HG02885 (cell line): Measurements from ENCODE around the gene GLIS1.

Experiments used
- ATAC-seq: cut with Tn5 transposase; IDR thresholded peaks from one replicate; pipeline ENCODE4 v1.9.1; 2021; ENCODE audit warnings: mild to moderate bottlenecking; ENCODE audit not compliant: unreplicated experiment, poor library complexity

GLIS1 gene

DNA sequence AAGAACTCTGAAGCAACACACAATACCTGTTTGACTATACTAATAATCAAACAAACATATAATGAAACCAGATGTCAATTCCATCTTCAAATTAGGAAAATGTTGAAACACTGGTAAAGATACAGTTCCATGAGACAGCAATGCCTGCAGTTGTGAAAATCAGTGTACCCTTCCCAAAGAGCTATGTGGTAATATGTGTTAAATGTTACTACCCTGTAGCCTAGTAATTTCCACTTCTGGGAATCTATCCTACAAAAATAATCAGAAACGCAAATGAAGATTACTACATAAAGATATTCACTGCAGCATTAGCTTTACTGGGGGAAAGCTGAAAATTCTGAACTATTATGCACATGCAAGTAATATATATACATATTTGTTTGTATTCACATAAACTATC, 16.9 kb downstream of the GLIS1 start:
- no peak for ATAC-seq

DNA sequence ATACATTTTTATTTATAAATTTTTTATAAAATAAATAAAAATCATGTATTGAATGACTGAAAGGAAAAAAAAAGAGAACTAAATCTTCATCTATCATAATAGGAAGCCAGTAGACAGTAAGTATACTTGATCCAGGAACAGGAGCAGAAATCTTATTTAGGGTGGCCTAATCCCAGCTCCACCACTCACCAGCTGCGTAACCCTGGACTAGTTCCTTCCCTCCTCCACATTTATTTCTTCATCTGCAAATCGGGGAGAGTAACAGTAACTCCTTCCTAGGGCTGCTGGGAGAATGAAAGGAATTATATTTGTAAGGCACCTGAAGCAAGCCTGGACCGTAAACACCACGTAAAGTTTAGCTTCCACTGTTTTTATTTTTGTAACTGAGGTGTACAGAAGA, 17.9 kb downstream of the GLIS1 start:
- no peak for ATAC-seq

DNA sequence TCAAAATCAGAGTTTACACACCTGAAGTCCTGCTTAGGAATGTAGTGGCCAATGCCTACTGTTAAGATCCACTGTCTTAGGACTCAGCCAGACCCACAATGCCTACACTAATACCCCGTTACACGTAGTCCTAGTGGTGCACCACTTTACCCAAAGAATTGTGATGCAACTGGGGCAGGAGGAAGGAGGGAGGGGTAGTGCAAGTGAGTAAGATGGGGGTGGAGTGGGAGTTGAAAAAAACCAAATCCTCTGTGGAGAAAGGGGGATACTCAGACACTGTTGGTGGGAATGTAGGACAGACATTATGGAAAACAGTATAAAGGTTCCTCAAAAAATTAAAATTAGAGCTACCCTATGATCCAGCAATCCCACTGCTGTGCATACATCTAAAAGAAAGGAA, 19.5 kb downstream of the GLIS1 start:
- ATAC-seq, result no peak

DNA sequence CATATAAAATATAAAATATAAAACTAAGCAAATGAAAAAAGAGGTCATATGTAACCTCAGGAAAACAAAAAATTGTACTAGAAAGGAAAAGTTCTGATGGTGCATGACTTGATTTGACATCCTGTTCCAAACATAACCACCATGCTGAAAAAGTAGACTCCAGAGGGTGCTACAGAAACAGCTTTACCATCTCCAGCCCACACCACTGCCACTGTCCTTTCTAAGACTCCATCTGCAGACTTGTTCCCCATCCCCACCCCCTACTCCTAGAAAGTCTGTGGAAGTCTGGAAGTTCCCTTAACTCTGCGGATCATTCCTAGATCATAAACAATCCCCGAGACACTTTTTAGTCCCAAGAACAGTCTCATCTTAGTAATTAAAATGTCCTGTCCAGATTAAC, 20.5 kb downstream of the GLIS1 start:
- ATAC-seq, result no peak

DNA sequence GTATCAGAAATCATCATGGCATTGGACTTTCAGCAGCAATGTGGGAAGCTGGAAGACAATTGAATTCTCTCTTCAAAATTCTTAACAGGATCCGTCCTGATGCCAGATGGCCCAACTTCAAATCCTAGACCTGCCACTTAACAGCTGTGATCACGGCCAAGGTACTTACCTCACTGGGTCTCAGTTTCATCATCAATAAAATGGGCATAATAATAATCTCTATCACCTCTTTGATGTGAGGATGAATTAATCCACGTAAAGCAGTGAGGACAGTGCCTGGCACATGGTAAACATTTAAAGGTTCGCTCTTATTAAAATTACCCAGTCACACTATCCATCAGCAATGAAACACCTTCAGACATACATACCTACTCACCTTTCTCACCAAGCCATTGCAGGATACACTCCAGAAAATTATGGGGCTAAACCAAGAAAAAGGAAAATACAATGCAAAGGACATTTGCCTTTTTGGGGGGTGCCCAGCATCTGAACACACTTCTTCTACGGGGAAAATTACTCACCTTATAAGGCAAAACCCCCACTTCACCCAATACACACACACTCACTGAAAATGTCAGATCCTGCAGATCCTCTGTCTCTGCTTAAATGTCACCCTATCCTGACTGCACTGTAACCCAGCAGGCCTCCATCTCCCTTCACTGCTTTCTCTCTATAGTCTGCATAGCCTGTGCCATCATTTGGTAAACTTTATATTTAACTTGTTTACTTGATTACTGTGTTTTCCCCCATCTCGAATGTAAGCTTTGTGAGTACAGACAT, 21.7 kb downstream of the GLIS1 start:
- ATAC-seq, result no peak

DNA sequence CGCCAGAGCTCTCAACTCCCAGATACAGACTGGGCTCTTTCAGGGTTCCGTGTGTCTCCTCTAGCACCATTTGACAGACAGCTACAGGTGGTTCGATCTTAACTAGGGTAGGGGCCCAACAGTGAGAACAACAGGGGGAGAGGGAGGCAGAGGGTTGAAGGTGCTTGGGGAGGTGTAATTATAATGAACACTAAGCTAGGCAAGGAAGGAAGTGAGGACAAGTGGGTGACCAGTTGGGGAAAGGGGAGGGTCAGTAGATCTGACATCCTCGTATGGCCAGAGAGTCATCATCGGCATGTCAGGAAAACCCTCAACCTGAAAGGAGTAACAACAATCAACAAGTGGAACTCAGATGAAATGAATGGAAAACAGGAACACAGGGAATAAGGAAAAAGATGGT, 22.8 kb downstream of the GLIS1 start:
- ATAC-seq, result no peak

DNA sequence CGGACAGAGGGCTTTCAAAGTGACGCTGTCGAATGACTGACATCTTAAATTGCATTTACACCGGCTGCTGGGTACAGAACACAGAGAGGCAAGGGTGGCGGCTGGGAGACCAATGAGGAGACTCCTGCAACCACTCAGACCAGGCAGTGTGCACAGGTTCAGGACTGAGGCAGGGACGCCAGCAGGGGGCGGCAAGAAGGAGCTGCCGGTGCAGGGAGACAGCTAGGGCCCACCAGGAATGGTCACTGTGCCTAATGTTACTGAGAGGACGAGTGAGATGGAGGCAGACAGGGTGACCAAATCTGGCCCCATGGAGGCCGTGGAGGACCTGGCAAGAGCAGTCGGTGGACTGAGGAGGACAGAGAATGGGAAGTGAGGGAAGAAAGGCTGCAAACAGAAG, 23.5 kb downstream of the GLIS1 start:
- no peak for ATAC-seq

DNA sequence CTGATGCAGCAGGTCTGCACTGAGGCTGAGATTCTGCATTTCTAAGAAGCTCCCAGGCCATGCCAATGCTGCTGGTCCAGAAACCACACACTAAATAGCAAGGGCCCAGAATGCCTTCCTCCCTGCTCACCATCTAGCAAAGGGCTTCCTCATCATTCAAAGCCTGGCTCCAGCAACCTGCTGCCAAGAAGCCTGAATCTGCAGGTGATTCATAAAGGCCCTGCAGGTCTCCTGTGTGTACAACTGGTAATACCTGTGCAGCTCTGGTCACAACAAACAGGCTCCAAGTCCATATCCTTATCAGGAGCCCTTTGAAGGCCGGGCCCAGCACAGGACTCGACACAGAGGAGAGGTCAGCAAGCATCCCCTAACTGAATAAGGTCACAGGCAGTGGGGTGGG, 26.7 kb downstream of the GLIS1 start:
- ATAC-seq, result no peak

DNA sequence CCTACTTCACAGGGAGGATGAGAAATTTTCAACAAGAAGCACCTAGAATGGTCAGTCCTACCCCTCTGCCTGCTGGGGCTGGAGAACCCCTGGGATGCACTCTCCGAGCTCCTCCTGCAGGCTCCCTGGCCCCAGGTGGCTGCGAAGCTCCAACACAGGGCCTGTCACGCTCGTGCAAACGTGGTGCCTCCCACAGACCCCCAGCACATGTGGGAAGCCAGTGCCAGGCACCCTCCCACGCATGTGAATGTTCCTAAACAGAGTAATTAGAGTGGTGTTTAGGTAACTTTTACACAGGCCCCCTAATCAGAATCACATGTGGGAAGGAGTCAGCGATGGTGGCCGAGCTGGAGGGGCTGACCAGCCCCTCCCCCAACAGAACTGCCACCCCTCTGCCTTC, 28.4 kb downstream of the GLIS1 start:
- ATAC-seq, result no peak

DNA sequence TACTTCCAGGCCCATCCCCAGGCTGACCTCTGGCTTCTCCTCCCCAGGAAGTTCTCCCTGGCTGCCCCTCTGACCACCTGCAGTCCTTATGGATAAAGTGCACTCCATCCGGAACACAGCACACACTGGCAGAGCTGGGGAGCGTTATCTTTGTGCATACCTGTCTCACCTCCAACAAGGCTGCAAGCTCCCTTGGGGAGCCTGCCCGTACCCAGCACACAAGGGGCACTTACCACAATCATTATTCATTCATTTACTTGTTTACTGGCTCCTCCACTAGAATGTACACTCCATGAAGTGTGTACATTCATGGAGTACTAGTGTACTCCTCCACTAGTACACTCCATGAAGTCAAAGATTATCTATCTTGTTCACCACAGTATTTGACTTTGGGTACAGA, 30.3 kb downstream of the GLIS1 start:
- no peak for ATAC-seq

DNA sequence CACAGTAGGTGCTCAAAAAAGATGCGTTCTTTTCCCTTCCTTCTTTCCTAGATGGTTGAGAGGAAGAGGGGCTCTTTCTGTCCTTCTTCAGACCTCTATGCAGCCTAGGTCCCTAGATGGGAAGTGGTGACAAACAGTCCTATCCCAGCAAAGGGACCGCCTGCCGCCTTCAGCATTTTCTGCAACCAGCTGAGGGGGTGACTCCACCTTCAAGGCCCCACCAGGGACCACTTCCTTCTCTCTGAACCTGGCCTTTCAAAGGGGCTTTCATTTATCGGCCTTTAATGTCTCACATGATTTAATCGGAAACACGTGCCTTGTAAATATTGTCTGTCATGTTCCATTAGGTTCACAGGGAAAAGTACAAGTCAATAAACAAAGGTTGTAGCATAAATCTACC, 32.6 kb downstream of the GLIS1 start:
- ATAC-seq, result no peak

DNA sequence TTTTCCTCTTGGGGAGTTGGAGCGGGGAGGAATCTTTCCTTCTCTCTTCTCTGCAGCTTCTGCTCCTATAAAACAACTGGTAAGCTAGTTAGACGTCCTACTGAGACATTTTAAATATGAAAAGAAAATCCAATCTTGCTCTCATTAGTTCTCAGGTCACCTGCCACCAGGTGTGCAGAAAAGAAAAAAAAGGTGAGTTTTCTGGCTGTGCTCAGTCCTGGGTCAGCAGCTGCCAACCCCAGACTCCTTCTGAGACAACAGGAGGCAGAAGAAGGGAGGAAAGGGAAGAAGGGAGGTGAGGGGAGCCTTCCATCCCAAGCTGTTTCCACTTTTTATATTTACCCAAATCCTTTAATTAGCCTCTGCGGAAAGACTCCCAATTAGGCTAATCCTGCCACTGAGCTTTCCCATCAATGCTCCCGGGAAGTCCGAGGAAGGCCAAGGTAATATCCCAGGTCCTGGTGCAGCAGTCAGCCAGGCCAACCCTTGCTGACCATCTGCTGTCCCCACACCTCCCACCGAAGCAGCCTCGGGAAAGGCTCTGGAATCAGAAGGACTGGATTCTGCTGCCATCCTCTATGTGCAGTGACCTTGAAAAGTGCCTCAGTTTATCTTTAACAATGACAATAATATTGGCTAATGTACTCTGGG, 33.4 kb downstream of the GLIS1 start:
- no peak for ATAC-seq

DNA sequence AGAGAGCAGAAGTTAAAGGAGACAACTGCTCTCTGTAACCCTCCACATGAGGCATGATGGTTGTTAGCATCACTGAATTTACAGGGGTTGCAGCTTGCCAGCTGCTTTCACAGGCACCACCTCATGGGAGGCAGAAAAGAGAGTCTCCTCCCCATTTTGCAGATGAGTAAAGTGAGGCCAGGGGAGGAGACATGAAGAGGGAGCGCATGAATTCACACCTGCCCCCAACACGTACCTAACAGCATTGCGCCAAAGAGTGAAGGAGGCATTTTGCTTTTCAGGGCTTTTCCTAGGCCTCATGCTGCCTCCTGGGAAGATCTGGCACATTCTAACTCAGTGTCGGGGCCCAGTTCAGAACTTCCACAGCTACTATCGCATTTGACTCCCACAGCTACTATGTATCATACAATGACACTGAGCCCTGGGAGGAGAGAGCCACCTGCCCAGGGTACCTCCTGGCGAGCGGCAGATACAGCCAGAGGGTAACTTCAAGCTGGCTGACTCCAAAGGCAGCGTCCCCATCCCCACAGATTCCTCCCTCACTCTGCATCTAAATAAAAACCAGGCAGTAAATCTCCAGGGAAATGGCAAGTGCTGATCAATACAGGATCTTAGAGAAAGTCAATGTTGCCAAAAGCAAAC, 34.0 kb downstream of the GLIS1 start:
- ATAC-seq, result no peak

DNA sequence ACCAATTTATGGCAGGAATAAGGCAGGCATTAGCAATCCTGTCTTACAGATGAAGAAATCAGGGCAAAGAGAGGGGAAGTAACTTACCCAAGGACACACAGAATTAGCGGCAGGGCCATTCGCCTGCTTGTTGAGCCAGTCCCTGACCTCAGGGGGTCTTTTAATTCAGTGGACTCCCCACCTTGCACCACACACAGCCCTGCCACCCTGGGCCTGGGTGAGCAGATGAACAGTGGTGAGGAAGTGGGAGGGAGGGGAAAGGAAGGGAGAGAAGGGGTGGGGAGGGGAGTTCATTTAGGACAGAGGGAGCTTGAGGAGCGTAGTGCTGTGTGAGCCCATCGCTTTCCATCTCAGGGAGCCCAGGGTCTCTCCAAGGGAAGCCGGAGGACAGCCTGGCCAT, 34.7 kb downstream of the GLIS1 start:
- no peak for ATAC-seq

DNA sequence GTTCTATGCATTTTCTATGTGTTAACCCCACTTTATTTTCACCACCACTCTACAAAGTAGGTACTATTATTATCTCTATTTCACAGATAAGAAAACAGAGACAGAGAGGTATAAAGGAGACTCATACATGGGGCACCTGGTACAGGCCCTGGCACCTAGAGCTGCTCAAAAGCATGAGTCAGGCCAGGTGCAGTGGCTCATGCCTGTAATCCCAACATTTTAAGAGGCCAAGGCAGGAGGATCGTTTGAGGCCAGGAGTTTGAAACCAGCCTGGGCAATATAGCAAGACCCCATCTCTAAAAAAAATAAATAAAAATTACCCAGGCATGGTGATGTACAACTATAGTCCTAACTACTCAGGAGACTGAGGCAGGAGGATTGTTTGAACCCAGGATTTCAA, 35.8 kb downstream of the GLIS1 start:
- ATAC-seq, result no peak

DNA sequence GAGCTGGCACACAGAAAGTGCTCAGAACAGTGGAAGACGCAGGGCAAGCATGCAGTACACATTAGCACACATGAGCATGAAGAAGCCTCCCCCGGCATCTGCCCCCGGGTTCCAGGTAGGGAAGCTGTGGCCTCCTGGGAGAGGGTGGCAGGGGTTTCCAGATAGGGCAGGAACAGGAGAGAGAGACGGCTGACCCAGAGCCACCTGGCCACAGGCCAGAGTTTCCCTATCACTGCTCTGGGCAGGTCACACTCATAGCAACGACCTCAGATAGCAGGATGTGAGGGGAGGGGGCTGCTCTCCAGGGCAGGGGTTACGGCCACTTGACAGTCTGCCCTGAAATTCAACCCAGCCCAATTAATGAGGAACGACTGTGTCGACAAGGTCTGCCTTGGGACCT, 36.6 kb downstream of the GLIS1 start:
- no peak for ATAC-seq

DNA sequence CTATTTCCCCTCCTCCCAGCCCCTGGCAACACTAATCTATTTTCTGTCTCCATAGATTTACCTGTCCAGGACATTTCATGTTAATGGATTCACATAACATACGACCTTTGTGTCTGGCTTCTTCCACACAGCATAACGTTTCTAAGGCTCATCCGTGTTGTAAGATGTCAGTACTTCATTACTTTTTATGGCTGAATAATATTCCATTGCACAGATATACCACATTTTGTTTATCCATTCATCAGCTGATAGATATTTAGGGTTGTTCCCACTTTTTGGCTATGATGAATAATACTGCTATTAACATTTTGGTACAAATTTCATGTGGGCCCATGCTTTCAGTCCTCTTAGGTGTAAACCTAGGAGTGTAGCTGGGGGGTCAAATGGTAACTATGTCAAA, 38.2 kb downstream of the GLIS1 start:
- no peak for ATAC-seq

DNA sequence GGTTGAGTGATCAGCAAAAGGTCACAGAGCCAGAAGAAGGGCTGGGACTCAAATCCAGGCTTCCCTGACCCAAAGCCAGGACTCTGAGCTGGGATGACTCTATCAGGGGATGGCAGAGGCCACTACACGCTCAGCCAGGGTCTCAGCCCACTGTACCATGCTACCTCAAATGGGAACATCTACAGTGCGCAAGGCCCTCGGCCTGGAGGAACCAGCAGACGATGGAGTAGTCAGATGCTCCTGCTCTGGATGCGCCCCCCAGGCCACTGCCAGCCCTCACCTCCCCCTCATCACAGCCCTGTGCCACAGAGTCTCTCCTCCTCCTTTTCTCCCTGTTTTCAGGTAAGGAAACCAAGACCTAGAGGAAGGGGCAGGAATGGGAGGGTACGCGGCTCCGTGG, 39.0 kb downstream of the GLIS1 start:
- ATAC-seq, result no peak

DNA sequence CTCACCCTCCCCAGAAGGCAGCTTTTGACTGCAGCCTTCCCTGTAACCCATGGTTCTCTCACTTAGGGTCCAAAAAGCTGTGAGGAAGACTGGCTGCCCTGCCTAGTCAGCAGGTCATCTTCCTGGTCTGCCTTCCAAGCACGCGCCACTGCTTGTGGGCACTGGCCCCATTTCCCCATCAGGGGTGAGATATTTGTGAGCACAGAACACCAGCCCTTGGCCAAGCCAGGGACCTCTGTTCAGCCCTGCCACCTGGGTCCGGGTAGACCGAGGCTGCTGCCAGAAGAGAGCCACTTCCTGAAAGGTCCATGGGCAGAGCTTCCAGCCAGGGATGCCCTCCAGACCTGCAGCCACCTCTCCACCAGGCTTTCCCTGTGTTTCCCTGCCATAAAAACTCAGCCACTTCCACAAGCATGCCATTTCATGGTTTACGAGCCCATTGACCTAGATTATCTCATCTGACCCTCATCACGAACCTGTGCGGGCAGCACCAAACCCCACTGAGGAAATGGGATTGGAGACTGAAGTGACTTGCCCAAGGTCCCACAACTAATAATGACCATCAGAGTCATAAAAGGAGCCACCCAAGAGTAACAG, 40.5 kb downstream of the GLIS1 start:
- no peak for ATAC-seq

DNA sequence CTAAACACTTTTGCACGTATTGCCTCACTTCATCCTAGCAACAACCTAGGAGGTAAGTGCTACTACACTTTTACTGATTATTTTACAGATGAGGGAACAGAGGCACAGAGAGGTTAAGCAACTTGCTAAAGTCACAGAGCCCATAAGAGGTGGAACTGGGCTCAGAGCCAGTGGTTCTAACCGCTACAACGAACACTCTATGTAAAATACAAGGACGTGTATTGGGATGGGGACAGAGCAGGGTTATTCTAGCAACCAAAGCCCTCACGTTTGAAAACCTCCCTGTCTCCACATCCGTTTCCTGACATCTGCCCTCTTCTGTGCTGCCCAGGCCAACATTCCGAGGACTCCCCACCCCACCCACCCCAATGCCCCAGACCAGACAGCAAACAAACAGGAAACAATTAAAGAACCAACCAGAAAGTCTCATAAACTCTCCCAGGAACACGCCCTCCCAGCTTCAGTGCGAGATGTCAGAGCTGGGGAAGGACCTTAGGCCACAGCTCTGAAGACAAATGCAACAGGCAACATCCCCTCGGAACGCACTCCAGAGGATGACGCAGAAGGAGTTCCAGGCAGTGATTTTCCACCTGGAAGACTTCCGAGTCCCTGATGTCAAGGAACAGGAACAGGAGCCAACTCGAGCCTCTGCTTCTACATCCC, 41.1 kb downstream of the GLIS1 start:
- no peak for ATAC-seq

DNA sequence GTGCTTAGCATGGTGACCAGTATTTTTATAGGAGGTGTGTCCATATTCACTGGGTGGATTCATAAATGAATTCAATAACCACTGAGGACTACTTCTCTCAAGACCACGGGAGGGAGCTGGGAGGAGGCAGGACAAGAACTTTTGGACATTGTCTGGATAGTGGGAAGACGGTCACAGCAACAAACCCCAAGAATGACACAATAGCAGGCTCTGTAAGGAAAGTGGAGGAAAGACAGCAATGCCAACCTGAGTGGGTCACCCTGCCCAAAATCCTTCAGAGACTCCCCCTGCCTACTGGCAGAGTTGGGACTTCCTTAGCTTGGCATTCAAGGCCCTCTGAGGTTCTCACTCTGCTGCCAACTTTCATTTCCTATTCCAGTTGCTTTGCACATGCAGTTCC, 42.0 kb downstream of the GLIS1 start:
- no peak for ATAC-seq
